GM06990 (cell line): Measurements from ENCODE around the gene ADRA2C.

Experiments
- DNase-seq: peaks from one replicate; pipeline ENCODE4 v3.0.0-alpha.2; 2011; ENCODE audit not compliant: insufficient read length; ENCODE audit errors: extremely low read depth
- H3K27me3 ChIP-seq: replicated peaks from 2 replicates; pipeline ENCODE4 v1.6.0; 2011; ENCODE audit warnings: low read length; ENCODE audit not compliant: control insufficient read depth, insufficient read depth
- H3K36me3 ChIP-seq: 2 replicates; pipeline ENCODE4 v1.5.1; 2011; ENCODE audit warnings: low read length; ENCODE audit not compliant: control insufficient read depth, insufficient read depth
- H3K4me3 ChIP-seq: replicated peaks from 2 replicates; pipeline ENCODE4 v1.5.1; 2011; ENCODE audit warnings: low read depth, mild to moderate bottlenecking, control low read depth, low read length
- CTCF ChIP-seq: IDR thresholded peaks from 2 replicates; pipeline ENCODE4 v1.5.1; 2011; ENCODE audit warnings: low read length, control low read depth, mild to moderate bottlenecking, inconsistent platforms; ENCODE audit not compliant: insufficient read depth, poor library complexity, severe bottlenecking

Gene ADRA2C

GRCh38 chr4:3797831-3798790 is 31.9 kb downstream of the ADRA2C start:
- TF ChIP-seq CTCF, result no peak

GRCh38 chr4:3799496-3799895 is 33.3 kb downstream of the ADRA2C start:
- no peaks in the 10 kb centered on the region; the same call in 1 of the 2 replicates for H3K27me3 ChIP-seq
- TF ChIP-seq CTCF, result no peak
- DNase-seq, result no peak
- no peaks in the 10 kb centered on the region for H3K36me3 ChIP-seq
- no peak overlapping the region for H3K4me3 ChIP-seq

More at GRCh38 chr4:3797831-3798790, 31.9 kb downstream of the ADRA2C start:
- no peak for DNase-seq
- no peaks in the 10 kb centered on the region for H3K36me3 ChIP-seq
- H3K27me3 ChIP-seq, result no peaks in the 10 kb centered on the region; the same call in 1 of the 2 replicates
- H3K4me3 ChIP-seq, result no peak overlapping the region

- TF ChIP-seq CTCF, result no peak
- Histone ChIP-seq H3K36me3 (no peaks in the 10 kb centered on the region), H3K4me3 (no peak overlapping the region), H3K27me3 (no peaks in the 10 kb centered on the region; the same call in 1 of the 2 replicates)
- no peak for DNase-seq
These were observed 34.2 kb downstream of the ADRA2C start for GRCh38 chr4:3800351-3800750.

GRCh38 chr4:3801521-3801920 is 35.3 kb downstream of the ADRA2C start:
- TF ChIP-seq CTCF, result no peak
- no peak for DNase-seq
- Histone ChIP-seq H3K36me3 (no peaks in the 10 kb centered on the region), H3K4me3 (no peak overlapping the region), H3K27me3 (no peaks in the 10 kb centered on the region; the same call in 1 of the 2 replicates)

GRCh38 chr4:3801931-3802550 is 35.9 kb downstream of the ADRA2C start:
- TF ChIP-seq CTCF, result no peak
- Histone ChIP-seq H3K27me3 (no peaks in the 10 kb centered on the region; the same call in 1 of the 2 replicates), H3K4me3 (no peak overlapping the region), H3K36me3 (no peaks in the 10 kb centered on the region)
- DNase-seq, result no peak
